Fibroblast of lung (primary cell): ENCODE data around the gene VKORC1L1. TPM values are rescaled to one million over a fixed set of nuclear protein-coding genes. Genes with fewer than 3 reads are reported as not detected.
"Not testable (repeated sequence)": the region's sequence is repeated elsewhere in the genome, so short reads cannot be mapped to it uniquely, and the experiment has no call there.

ENCODE experiments used
- DNase-seq, 2 donors: peaks; one replicate each; pipeline versions ENCODE4 v3.0.0 to v3.0.0-alpha.2; 2010; ENCODE audit warnings: low read depth in 2 of 2
- H2AFZ ChIP-seq: 2 replicates; pipeline ENCODE4 v1.5.1; 2012; ENCODE audit warnings: low read length, control low read depth, inconsistent platforms
- H3K27ac ChIP-seq: 2 replicates; pipeline ENCODE4 v1.5.1; 2011; ENCODE audit warnings: low read length, control low read depth; ENCODE audit not compliant: insufficient read depth
- H3K27me3 ChIP-seq: 2 replicates; pipeline ENCODE4 v1.5.1; 2011; ENCODE audit warnings: mild to moderate bottlenecking, low read length; ENCODE audit not compliant: control insufficient read depth, insufficient read depth
- H3K36me3 ChIP-seq: 2 replicates; pipeline ENCODE4 v1.5.1; 2011; ENCODE audit warnings: low read length; ENCODE audit not compliant: control insufficient read depth, insufficient read depth
- H3K4me1 ChIP-seq: 2 replicates; pipeline ENCODE4 v1.5.1; 2011; ENCODE audit warnings: low read length; ENCODE audit not compliant: control insufficient read depth, insufficient read depth; ENCODE audit errors: extremely low read depth
- H3K4me2 ChIP-seq: 2 replicates; pipeline ENCODE4 v1.5.1; 2011; ENCODE audit warnings: low read length, control low read depth; ENCODE audit not compliant: insufficient read depth; ENCODE audit errors: extremely low read depth
- H3K4me3 ChIP-seq, 4 experiments: fragments of 200-600 bp in 1 of 4; sonication (generic) in 1 of 4; replicated peaks in 1 of 4; 2 replicates each; pipeline ENCODE4 v1.5.1; 2011 to 2016; ENCODE audit warnings: low read length in 4 of 4, low read depth in 3 of 4, mild to moderate bottlenecking in 3 of 4, control low read depth in 2 of 4, inconsistent platforms in 1 of 4, mixed read lengths in 1 of 4; ENCODE audit not compliant: insufficient read depth in 1 of 4; ENCODE audit errors: control extremely low read depth in 1 of 4
- H3K79me2 ChIP-seq: 2 replicates; pipeline ENCODE4 v1.5.1; 2012; ENCODE audit warnings: mild to moderate bottlenecking, low read length, inconsistent platforms; ENCODE audit not compliant: control insufficient read depth, insufficient read depth
- H3K9ac ChIP-seq: 2 replicates; pipeline ENCODE4 v1.5.1; 2011; ENCODE audit warnings: mild to moderate bottlenecking, low read length, control low read depth; ENCODE audit not compliant: insufficient read depth
- H3K9me3 ChIP-seq: 2 replicates; pipeline ENCODE4 v1.5.1; 2012; ENCODE audit warnings: low read depth, low read length; ENCODE audit not compliant: control insufficient read depth, insufficient read depth
- H4K20me1 ChIP-seq: 2 replicates; pipeline ENCODE4 v1.5.1; 2011; ENCODE audit warnings: low read length; ENCODE audit not compliant: control insufficient read depth, insufficient read depth; ENCODE audit errors: extremely low read depth
- EZH2 ChIP-seq: IDR thresholded peaks from 2 replicates; pipeline ENCODE4 v1.5.1; 2012; ENCODE audit warnings: low read length, control low read depth, mild to moderate bottlenecking; ENCODE audit errors: missing control alignments
- polyA plus RNA-seq, 2 donors: library from polyadenylated mRNA; depleted of rRNA in 1 of 2; stranded (reverse) in 1 of 2; unstranded in 1 of 2; fragments of >200 nt; gene quantifications; 2 replicates each; pipeline ENCODE4 v1.2.1, GENCODE V29; 2011 to 2012; ENCODE audit warnings: missing spikeins in 1 of 2
- total RNA-seq: library from RNA; depleted of rRNA; stranded (reverse); fragments of >200 nt; gene quantifications from 2 replicates; pipeline ENCODE4 v1.2.1, GENCODE V29; 2014
- TF ChIP-seq, protein P1 (sequence below), 2 donors: IDR thresholded peaks in 1 of 2; conservative IDR thresholded peaks in 1 of 2; 1 replicate in 1 of 2; 2 replicates in 1 of 2; pipeline ENCODE4 v1.5.1; 2011 to 2012; ENCODE audit warnings: low read length in 2 of 2, control low read depth in 1 of 2, inconsistent platforms in 1 of 2, low read depth in 1 of 2, mild to moderate bottlenecking in 1 of 2

The VKORC1L1 gene
- total and polyA plus RNA-seq, 2 donors (not counting 1 experiment from before 2014, with no cell fraction given), result 12.7 to 24.2 TPM

DNA sequence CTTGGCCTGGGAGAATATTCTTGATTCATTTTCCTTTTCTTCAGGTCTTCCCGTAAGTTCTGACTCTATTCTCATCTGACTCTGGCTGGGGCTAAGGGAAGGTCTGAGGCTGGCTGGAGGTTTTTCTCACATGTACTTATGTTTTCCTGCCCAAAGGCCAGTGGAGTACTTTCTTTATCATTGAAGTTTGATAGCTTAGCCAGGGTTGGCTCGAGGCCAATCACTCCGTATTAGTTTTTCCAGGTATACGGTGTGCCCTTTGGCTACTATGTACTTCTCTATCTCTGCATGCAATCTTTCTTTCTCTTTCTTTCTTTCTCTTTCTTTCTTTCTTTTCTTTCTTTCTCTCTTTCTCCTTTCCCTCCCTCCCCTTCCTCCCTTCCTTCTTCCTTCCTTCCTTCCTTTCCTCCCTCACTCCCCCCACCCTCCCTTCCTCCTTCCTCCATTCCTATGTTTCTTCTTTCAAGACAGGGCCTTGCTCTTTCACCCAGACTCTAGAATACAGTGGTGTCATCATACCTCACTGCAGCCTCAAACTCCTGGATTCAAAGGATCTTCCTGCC lies 26.8 kb upstream of the VKORC1L1 start:
- H3K79me2 ChIP-seq, result no peaks in the 10 kb centered on the region
- H3K27me3 ChIP-seq, result no peaks in the 10 kb centered on the region
- no peak for DNase-seq
- no peak overlapping the region for H3K4me3 ChIP-seq
- no peak overlapping the region for H2AFZ ChIP-seq
- no peaks in the 10 kb centered on the region for H3K36me3 ChIP-seq
- TF ChIP-seq EZH2, result no peak
- TF ChIP-seq, protein P1, sequence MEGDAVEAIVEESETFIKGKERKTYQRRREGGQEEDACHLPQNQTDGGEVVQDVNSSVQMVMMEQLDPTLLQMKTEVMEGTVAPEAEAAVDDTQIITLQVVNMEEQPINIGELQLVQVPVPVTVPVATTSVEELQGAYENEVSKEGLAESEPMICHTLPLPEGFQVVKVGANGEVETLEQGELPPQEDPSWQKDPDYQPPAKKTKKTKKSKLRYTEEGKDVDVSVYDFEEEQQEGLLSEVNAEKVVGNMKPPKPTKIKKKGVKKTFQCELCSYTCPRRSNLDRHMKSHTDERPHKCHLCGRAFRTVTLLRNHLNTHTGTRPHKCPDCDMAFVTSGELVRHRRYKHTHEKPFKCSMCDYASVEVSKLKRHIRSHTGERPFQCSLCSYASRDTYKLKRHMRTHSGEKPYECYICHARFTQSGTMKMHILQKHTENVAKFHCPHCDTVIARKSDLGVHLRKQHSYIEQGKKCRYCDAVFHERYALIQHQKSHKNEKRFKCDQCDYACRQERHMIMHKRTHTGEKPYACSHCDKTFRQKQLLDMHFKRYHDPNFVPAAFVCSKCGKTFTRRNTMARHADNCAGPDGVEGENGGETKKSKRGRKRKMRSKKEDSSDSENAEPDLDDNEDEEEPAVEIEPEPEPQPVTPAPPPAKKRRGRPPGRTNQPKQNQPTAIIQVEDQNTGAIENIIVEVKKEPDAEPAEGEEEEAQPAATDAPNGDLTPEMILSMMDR (conservative IDR thresholded peaks at IDR 0.05 in 1 of 2, IDR thresholded peaks at IDR 0.05 in 1 of 2; ENCODE audit: low read depth in 1 of 2, low read length in 2 of 2), result no peak
- no peaks in the 10 kb centered on the region for H3K9me3 ChIP-seq
- H3K27ac ChIP-seq, result no peak overlapping the region
- H3K4me1 ChIP-seq, result no peaks in the 10 kb centered on the region
- H4K20me1 ChIP-seq, result no peaks in the 10 kb centered on the region
- no peak overlapping the region for H3K9ac ChIP-seq
- no peak overlapping the region for H3K4me2 ChIP-seq

DNA sequence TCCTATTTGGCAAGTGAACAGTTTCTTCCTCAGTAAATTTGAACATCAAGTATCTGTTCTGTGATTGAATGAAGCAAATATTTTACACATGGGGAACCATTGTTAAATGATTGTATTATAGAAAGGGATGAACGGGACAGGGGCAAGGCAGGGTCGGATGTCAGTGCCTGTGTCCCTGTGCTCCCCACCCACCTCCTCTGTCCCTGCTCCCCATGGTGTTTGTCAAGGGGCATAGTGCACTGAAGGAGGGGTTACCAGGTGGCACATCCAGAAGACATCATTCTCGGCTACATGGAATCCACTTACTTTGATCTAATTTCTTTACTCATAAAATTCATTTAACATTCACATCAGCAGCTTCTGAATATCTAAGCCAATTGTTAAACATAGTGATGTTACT lies 19.4 kb upstream of the VKORC1L1 start:
- H3K9ac ChIP-seq, H3K4me2 ChIP-seq, H3K27me3 ChIP-seq, H3K9me3 ChIP-seq, H3K36me3 ChIP-seq, H2AFZ ChIP-seq, H3K27ac ChIP-seq, H3K79me2 ChIP-seq, DNase-seq, H3K4me3 ChIP-seq, H3K4me1 ChIP-seq, H4K20me1 ChIP-seq: not testable (repeated sequence)

DNA sequence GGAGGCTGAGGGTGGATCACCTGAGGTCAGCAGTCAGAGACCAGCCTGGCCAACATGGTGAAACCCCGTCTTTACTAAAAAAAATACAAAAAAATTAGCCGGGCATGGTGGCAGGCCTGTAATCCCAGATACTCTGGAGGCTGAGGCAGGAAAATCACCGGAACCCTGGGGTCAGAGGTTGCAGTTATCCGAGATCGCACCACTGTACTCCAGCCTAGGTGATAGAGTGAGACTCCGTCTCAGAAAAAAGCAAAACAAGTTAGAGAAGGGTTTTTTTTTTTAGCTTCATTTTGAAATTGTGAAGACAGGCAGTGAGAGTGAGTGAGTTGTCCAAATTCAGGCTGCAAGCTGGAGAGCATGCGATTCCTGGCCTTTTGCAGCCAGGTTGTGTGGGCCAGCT lies 19.0 kb upstream of the VKORC1L1 start:
- H3K79me2 ChIP-seq, H3K4me3 ChIP-seq, DNase-seq, H3K27ac ChIP-seq, H3K4me2 ChIP-seq, H3K9me3 ChIP-seq, H3K27me3 ChIP-seq, H3K36me3 ChIP-seq, H4K20me1 ChIP-seq, H2AFZ ChIP-seq, H3K9ac ChIP-seq, H3K4me1 ChIP-seq: not testable (repeated sequence)

DNA sequence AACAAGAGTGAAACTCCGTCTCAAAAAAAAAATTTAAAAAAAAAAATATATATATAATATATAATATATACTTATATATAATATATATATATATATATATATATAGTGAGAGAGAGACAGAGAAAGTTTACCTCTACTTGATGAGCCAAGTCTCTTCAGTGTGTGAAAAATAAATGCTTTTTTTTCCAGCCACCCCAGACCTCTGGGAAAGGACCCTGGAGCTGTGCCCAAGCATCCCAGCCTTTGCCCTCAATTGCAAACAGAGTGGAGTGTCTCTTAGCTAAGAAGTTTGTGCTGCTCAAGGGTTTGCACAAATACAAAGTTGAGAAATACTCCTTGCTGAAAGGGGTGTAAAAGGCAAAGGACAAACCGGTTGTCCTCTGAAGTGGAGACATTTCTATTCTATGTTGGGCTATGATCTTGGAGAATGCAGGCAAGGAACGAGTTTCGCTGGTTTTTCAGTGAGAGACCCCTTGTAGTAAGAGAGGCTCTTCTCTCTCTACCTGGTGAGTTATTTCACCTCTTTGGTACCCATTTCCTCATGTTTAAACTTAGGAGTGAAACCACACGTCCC lies 15.5 kb upstream of the VKORC1L1 start:
- H3K9ac ChIP-seq, H4K20me1 ChIP-seq, H3K79me2 ChIP-seq, H3K27ac ChIP-seq, H3K27me3 ChIP-seq, H3K4me3 ChIP-seq, H3K9me3 ChIP-seq, H3K36me3 ChIP-seq, H3K4me2 ChIP-seq, H3K4me1 ChIP-seq, H2AFZ ChIP-seq: not testable (repeated sequence)
- DNase-seq, result peak in 1 of 2 donors; percentile 4

DNA sequence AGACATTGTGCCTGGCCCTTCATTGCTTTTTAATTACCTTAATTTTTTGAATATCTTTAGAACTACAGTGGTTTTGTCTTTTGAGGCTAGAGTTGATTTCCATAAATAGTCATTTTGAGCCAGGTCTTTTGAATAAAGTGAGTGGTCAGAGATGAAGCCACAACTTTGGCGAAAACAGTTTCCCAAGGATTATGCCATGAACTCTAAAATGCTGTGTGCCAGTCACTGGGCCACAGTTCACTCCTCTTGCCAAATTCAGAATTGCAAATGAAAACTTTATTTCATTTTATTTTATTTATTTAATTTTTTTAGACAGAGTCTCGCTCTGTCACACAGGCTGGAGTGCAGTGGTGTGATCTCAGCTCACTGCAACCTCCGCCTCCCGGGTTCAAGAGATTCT lies 14.2 kb upstream of the VKORC1L1 start:
- H3K4me3 ChIP-seq, H3K27me3 ChIP-seq, H3K36me3 ChIP-seq, H3K4me2 ChIP-seq, H3K27ac ChIP-seq, H3K9me3 ChIP-seq, DNase-seq, H3K4me1 ChIP-seq, H4K20me1 ChIP-seq, H3K9ac ChIP-seq, H2AFZ ChIP-seq, H3K79me2 ChIP-seq: not testable (repeated sequence)

DNA sequence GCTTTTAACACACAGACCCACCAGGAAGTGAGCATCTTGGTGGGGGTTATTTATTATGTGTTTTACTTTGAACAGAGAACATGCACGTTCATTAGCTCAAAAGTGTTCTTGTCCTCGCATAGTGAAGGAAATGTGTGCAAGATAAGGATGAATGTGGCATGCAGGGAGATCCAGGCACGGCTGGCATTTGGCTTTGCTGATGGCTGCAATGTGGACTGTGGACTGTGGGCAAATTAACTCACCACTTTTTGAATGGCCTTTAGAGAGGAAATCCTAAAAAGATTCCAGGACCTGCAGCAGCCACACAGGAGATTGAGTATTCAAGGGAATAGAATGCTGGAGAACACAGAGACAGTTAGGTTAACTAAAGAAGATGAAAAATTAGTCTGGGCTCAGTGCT lies 6.6 kb upstream of the VKORC1L1 start:
- H4K20me1 ChIP-seq, H3K9ac ChIP-seq, H3K9me3 ChIP-seq, H3K4me1 ChIP-seq, DNase-seq, H2AFZ ChIP-seq, H3K4me3 ChIP-seq, H3K36me3 ChIP-seq, H3K4me2 ChIP-seq, H3K27me3 ChIP-seq, H3K27ac ChIP-seq, H3K79me2 ChIP-seq: not testable (repeated sequence)
